SU-DHL-6 (cell line): ENCODE data around the gene BSG.

Source experiments
- CTCF ChIP-seq: fragments of 200-600 bp; sonication (generic); IDR thresholded peaks from one replicate; pipeline ENCODE4 v1.5.1; 2017; ENCODE audit warnings: antibody characterized with exemption, mild to moderate bottlenecking, low read length, moderate library complexity; ENCODE audit not compliant: insufficient read depth, poor library complexity, severe bottlenecking
- EZH2phosphoT487 ChIP-seq: fragments of 200-600 bp; sonication (generic), shearing (Covaris generic); conservative IDR thresholded peaks from 2 replicates; pipeline ENCODE4 v1.6.1; 2018; ENCODE audit warnings: mild to moderate bottlenecking, antibody characterized with exemption, low read length, moderate library complexity, mixed read lengths

- TF ChIP-seq EZH2phosphoT487 = no peak
- TF ChIP-seq CTCF = no peak
Measured at GRCh38 chr19:535017-535835, 37.2 kb upstream of the BSG start.
